HG03196 (cell line): ENCODE data around the gene TPSAB1.
"Not testable (repeated sequence)": the region's sequence is repeated elsewhere in the genome, so short reads cannot be mapped to it uniquely, and the experiment has no call there.

Experiments
- ATAC-seq: cut with Tn5 transposase; IDR thresholded peaks from one replicate; pipeline ENCODE4 v1.9.1; 2021; ENCODE audit not compliant: unreplicated experiment

Gene TPSAB1

DNA sequence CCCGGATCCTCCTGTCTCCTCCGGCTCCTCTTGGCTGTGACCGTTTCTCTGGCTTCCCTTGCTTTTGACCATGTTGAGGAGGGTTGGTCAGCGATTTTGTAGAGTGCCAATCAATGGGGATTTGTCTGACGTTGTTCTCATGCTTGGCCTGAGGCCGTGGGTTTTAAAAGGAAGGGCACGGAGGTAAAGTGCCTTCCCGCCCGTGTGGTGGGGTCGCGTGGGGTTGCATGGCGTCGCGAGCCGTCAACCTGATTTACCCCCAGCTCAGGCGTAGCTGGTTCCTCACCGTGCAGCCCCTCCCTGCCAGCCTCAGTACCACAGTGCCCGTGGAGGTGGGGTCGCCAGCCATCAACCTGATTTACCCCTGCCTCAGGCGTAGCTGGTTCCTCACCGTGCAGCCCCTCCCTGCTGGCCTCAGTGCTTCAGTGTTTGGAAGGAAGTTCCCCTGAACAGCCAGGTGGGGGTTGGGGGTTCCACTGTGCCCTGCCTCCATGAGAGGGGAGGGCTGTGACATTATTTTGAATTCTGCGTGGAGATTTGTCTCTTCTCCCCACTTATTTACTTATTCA, 5.0 kb downstream of the TPSAB1 start:
- no peak for ATAC-seq

DNA sequence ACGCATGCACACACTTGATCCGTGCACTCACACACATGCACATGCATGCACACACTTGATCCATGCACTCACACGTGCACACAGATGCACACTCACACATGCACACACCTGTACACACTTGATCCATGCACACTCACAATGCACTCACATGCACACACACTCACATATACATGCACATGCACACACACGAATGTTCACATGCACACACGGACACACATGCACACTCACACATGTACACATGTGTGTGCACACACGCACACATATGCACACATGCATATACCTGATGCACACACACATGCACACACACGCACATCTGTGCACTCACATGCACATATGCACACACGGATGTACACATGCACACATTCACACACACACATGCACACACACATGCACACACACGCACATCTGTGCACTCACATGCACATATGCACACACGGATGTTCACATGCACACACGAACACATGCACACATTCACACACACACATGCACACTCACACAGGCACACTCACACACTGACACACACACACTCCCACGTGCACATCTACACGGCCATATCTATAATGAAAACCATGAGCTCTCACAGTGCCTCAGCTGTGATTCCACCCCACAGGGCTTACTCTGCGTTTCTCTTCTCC, 7.5 kb downstream of the TPSAB1 start:
- not testable (repeated sequence) for ATAC-seq

DNA sequence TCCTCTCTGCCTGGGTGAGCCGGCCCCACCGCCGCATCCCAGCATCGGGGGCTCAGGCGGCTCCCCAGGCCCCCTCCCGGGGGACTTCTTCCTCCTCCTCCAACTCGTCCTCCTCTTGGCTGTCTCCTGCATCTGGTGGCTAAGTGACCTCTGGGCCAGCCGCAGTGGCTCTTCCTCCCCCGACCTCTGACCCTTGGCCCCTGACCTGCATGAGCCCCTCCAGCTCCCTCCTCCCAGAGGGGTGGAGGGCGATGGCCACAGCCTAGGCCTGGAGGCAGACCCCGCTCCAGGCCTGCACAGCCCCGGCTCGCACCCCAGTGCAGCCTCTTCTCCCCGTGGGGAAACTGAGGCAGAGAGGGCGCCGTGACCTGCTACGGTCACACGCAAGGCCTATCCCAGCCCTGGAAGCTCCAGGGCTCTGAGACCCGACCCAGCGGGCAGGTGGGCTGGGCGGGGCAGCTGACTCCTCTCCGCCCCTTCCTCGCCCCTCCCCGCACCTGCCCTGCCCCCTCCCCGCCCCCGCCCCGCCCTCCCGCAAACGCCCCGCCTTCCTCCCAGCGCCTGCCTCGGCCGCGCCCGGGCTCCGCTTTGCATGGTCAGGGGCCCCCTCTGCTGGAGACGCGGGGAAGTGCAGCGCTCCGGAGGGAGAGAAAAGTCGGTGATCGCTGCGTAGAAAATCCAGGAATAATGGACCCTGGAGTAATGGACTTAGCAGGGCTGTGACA, 8.7 kb downstream of the TPSAB1 start:
- ATAC-seq: not testable (repeated sequence)

DNA sequence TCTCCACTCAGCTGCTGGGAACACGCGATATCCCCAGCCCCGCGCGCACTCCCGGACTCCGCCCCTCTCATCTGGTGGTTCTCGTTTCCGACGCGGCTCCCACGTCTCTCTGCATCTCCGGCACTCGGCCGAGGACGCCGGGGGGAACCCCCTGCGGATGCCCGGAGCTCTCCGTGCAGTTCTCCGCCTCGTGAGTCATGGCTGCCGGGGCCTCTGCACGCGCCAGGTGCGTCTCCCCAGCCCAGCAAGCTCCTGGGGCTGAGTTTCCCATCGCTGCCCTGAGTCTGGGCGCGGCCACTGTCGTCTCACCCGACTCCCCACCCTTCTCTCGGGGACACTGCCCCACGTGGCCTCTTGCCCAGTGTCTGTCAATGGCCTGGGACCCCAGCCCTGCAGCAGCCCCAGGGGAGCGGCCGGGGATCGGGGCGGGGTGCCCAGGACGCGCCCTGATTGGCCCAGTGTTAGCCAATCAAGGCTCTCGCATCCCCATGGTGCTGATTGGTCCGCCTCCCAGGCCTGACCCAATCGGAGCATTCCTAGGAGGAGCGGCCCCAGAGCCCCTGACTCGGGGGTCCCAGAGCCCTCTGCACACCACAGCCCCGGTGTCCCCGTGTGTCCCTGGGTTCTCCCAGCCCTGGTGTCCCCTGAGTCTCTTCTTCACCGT, 13.3 kb downstream of the TPSAB1 start:
- not testable (repeated sequence) for ATAC-seq

DNA sequence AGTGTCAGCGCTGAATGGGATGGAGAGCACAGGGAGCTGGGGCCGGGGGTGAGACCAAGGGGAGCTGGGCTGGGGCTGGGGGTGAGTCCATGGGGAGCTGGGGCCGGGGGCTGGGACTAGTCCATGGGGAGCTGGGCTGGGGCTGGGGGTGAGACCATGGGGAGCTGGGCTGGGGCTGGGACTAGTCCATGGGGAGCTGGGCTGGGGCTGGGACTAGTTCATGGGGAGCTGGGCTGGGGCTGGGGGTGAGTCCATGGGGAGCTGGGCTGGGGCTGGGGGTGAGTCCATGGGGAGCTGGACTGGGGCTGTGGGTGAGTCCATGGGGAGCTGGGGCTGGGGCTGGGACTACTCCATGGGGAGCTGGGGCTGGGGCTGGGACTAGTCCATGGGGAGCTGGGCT, 14.3 kb downstream of the TPSAB1 start:
- ATAC-seq: not testable (repeated sequence)

DNA sequence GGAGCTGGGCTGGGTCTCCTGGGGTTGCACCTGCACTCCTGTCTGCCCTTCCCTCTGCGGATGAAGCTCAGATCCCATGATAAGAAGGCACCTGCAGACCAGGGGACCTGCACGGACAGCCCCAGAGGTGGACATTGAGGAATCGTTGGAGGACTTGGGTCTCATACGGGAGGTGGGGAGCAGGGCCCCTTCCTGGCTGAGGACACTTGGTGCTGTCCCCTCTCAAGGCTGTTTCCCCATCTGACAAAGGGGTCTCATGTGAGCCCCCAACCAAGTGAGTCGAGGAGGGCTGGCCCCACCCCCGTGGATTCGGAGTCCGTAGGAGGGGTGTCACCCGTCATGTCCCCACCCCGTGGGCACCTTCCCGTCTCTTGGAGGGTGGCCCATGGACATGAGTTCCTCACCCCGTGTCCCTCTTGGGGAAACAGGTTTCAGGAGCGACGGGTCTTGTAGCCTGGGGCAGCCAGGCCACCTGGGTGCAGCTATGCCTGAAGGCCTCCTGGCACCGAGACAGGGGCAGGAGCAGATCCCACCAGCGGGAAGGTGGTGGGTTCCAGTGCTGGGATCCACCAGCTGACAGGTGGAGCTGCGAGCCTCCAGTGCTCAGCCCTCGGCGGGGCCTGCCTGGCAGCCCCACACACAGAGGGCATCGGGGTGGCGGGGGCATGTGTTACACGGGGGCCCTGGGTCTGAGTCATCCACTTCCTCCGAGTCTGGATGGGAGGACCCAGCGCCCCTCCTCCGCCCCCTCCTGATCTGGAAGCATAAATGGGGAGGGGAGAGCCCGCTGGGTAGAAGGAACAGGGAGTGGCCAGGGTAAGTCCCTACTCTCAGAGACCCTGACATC, 15.0 kb downstream of the TPSAB1 start, which contains the start of gene TPSD1:
TSS of gene TPSD1 (plus strand) at position 794 of the 847 bp plus-strand sequence. CDS start 212 bp downstream, outside the sequence.
- ATAC-seq: not testable (repeated sequence)

DNA sequence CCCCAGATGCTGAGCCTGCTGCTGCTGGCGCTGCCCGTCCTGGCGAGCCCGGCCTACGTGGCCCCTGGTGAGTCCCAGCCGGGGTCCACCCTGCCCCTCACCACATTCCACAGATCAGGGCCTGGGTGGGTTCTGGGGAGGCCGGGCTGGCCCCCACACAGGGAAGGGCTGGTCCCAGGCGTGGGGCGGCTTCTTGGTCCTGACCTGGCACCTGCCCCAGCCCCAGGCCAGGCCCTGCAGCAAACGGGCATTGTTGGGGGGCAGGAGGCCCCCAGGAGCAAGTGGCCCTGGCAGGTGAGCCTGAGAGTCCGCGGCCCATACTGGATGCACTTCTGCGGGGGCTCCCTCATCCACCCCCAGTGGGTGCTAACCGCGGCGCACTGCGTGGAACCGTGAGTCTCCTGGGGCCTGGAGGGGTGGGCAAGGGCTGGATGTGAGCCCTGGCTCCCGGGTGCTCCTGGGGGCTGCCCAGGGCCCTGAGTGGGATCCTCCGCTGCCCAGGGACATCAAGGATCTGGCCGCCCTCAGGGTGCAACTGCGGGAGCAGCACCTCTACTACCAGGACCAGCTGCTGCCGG, 15.9 kb downstream of the TPSAB1 start:
- ATAC-seq: not testable (repeated sequence)

DNA sequence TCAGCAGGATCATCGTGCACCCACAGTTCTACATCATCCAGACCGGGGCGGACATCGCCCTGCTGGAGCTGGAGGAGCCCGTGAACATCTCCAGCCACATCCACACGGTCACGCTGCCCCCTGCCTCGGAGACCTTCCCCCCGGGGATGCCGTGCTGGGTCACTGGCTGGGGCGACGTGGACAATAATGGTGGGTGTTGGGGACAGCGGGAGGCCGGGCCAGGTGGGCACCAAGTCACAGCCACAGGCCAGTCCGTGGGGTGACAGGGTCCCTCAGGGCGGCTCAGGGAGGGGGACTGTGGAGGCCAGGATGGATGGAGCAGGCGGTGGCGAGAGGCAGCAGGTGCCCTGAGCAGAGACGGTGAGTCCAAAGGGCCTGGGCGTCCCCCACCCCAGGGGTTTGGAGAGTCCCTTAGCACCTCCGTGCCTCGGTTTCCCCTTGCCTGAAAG, 16.4 kb downstream of the TPSAB1 start:
- no peak for ATAC-seq

DNA sequence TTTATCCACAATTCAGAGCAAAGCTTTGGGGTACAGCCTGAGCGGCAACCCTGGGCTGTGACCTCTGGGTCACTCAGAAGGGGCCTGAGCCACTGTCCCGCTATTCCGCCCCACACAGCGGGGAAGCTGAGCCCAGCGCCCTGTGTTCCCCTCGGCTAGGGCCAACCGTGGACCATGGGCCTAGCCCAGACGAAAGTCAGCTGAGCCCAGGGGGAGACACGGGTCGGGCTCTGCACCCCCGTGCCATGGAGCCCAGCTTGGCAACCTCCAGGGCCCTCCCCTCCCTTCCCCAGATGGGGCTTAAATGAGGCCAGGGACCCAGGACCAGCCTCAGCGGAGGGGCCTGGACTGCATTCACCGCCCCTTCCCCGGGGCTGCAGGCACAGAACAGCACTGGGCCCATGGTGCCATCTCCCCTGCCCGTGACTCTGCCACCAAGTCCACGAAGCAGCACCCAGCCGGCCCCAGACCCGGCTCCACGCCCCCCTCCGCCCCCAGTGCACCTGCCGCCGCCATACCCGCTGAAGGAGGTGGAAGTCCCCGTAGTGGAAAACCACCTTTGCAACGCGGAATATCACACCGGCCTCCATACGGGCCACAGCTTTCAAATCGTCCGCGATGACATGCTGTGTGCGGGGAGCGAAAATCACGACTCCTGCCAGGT, 17.2 kb downstream of the TPSAB1 start:
- ATAC-seq: no peak

DNA sequence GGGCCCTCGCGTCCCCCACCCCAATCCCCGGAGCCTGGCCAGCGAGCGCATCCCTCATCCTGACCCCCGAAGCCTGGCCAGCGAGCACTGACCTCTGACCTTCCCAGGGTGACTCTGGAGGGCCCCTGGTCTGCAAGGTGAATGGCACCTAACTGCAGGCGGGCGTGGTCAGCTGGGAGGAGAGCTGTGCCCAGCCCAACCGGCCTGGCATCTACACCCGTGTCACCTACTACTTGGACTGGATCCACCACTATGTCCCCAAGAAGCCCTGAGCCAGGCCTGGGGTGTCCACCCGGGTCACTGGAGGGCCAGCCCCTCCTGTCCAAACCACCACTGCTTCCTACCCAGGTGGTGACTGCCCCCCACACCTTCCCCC, 17.7 kb downstream of the TPSAB1 start:
- ATAC-seq: no peak

DNA sequence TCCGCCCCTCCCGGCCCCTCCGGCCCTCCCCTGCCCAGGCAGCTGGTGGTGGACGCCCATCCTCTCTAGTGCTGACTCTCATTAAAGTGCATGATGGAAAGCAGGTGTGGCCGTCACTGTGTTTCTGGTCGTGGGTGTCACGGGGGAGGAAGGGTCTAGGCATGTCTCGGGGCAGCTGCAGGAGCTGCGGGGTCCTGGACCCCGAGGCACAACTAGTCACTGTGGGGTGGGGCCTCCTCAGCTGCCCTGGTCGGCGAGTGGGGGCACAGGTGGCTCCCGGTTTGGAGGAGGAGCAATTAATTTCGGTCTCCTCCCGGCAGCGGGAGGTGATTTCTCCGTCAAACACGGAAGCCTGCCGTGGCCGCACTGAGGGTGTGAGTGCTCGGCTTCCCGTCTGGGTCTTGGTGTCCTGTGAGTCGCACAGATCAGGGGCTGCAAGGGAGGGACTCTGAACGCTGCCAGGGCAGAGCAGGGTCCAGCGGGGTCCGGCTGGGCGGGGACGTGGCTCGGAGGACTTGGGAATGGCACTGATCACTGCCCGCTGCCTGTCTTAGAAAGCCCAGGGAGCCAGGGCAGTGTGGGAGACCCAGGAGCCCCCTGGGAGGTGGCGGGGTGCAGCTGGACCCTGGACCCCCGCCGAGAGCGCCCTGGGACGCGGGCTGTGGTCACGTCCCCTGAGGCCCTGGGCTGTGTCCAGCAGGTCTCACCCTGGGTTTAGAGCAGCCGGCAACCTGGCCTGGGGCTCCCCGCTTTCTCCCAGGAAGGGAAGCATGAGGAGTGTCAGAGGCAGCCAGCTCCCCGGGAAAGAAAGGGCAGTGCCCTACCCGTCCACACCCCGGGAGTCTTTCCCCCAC, 18.6 kb downstream of the TPSAB1 start:
- no peak for ATAC-seq

DNA sequence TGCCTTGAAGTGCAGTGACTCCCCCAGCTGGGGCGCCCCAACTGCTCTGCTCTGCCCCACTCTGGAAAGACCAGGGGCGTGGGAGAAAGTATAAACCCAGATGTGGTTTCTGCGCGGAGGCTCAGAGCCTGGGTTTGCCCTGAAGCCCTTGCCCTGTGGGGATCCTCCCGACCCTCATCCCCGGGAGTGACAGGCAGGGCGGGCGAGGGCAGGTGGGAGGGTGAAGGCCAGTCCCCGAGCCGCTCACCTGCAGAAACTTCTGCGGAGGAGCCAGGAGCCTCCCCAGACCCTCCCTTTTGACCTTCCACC, 19.2 kb downstream of the TPSAB1 start:
- ATAC-seq: no peak

DNA sequence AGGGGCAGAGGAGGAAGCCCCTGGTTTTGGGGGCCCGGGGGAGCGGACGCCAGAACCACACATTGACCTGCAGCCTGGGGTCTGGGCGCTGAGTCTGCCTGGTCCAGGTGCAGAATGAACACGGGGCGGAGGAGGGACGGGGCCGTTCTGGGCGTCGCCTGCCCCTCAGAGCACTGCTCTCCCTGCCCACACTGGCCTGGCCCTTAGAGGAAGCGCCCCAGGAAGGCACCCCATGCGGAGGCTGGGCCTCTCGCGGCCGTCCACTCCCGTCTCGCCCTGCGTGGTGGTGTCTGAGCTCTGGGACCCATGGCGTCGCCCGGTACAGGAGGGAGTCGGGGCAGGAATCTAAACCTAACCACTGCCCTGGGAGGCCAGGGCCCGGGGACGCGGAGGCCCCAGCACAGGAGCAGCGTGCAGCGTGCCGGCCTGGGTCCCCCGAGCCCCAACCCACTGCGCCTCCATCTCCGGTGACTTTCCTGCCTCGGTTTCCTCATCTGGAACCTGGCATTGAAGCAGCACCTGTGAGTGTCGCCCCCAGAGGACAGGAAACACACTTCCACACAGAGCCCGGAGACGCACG, 19.7 kb downstream of the TPSAB1 start:
- ATAC-seq: no peak

DNA sequence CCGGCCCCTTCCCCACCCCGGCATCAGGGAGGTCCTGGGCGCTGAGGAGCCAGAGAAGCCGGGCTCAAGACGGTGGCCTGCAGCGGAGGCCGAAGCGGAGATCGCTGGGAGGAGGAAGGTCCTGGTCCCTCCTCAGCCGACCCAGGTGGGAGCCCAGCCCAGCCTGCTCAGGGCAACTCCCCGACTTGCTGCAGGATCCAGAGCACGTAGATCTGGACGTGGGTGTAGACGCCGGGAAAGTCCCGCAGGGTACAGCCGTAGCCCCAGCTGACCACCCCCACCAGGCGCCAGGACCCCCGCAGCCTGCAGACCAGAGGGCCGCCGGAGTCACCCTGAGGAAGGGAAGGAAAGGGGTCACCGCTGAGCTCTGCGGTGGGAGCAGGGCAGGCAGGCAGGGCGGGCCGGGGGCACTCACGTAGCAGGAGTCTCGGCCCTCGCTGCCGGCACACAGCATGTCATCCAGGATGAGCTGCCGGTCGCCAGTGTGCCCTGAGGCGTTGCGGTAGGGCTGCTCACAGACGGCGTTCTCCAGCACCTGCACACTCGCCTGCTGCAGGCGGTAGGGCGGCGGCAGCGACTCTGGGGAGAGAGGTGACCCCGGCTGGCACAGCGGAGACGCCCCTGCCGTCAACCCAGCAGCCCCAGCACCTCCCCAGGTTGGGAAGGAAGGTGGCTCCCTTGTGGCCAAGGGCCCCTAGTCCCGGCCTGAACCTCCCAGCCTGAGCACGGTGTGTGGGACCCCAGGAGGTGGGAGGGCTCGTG, 20.8 kb downstream of the TPSAB1 start:
- no peak for ATAC-seq

DNA sequence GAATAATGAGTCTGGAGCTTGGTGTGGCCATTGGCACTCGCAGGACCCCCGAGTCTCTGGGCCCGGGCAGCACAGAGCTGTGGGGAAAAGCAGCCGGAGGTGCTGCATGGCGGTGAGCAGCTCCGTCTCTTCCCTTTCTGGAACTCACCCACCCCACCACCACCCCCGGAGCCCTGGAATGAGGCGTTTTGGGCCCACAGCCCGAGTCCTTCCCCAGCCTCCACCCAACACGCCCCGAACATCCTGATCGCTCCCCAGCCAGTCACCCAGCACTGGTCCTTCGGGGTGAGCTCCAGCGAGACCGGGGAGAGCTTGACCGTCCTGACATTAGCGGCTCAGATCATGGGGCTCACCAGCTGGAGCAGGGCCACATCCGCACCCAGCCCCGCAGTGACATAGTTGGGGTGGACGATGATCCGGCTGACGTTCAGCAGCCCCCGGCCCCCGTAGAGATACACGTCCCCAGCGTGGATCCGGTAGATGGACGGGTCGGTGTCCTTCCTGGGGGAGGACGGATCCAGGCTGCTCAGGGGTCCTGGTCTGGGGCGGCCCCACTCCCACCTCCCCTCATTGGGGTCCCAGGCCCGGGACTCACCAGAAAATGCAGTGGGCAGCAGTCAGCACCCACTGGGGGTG, 21.8 kb downstream of the TPSAB1 start:
- ATAC-seq: no peak

DNA sequence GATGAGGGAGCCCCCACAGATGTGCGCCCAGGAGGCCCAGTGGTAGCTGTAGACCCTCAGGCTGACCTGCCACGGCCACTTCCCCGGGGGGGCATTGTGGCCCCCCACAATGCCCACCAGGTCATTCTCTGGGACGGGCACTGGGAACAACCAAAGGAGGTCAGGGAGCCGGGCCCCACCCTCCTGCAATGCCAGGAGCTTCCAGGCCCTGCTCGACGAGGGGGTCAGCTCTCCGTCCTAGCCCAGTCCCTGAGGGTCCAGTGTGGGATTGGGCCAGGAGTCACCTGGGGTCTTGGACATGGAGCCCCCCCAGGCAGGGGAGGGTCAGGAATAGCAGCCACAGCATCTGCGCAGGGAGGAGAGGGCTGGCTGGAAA, 22.3 kb downstream of the TPSAB1 start:
- ATAC-seq: no peak

DNA sequence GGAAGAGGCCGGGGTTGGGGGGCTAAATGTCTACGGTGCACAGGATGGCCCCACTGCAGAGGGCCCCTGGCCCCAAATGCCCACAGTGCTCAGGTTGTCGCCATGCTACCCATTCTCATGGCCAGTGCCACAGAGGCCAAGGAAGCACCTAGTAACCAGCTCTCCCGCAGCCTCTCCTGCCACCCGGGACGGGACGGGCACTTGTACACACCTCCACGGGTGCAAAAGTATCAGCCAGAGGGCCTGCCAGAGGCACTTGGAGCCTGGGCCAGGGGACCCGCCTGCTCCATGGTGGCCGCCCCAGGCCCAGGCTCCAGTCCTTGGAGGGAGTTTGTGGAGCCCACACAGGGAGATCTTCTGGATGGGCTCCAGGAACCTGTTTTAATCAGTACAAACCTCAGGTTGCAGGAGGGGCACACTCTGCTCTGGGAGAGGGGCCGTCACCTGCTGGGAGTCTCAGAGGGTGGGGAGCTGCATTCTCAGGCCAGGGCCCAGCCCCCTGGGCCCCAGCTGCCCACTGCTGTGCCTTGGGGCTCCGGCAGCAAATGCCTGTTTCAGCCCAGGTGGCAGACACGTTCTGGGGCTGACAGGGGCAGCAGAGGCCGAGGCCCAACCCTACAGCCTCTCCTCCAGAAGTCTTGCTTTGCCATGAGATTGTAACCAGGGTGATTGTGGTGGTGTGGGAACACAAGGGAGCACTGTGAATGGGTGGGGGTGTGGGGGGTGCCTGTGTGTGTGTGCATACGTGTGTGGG, 23.3 kb downstream of the TPSAB1 start:
- ATAC-seq: no peak
